ENCODE measurements around the gene H2BK1. TPM values are rescaled to one million over a fixed set of nuclear protein-coding genes. Genes with fewer than 3 reads are reported as not detected.

Gene H2BK1
- total and polyA plus RNA-seq, 2 of the 13 experiments (the other 11 are each of a cell fraction or from before 2014, with no cell fraction given) = not detected

- TF ChIP-seq MAFF (IDR thresholded peaks at IDR 0.05; ENCODE audit: low read depth, low read length) (peak; percentile 96), POLR2AphosphoS2 (IDR thresholded peaks at IDR 0.05; ENCODE audit: low read depth, low read length) (no peak), FOXP1 (IDR thresholded peaks at IDR 0.05) (no peak), FOXP1 (CRISPR knock-in tag; IDR thresholded peaks at IDR 0.05) (no peak), DPF2 (CRISPR knock-in tag; IDR thresholded peaks at IDR 0.05; ENCODE audit: borderline replicate concordance, low read depth) (no peak), ZBTB2 (CRISPR knock-in tag; IDR thresholded peaks at IDR 0.05; ENCODE audit: low read depth) (no peak), MAFK (conservative IDR thresholded peaks at IDR 0.05 in 1 of 2, IDR thresholded peaks at IDR 0.05 in 1 of 2; ENCODE audit: low read length in 2 of 2) (peak; percentile 92 to 97), ATRX (CRISPR knock-in tag; IDR thresholded peaks at IDR 0.05; ENCODE audit: borderline replicate concordance) (no peak)
- Histone ChIP-seq H3K9me3 (ENCODE audit: low read length) (no peaks in the 10 kb centered on the region), H3K4me3 (replicated peaks in 1 of 3; ENCODE audit: insufficient read depth in 1 of 3, low read depth in 2 of 3, low read length in 3 of 3) (no peak overlapping the region), H3K9ac (ENCODE audit: insufficient read depth, low read depth, low read length) (no peak overlapping the region), H3K27me3 (ENCODE audit: control insufficient read depth in 1 of 2, insufficient read depth in 2 of 2, low read length in 2 of 2) (peaks cover 0 to 21% of the 10 kb centered on the region in 2 experiments; a peak in 3 of 5 replicates), H3K4me2 (ENCODE audit: low read depth, low read length) (no peak overlapping the region), H3K27ac (ENCODE audit: extremely low read length, insufficient read depth, low read length) (no peak overlapping the region), H3K36me3 (replicated peaks in 1 of 2; ENCODE audit: control insufficient read depth in 1 of 2, insufficient read depth in 2 of 2, low read length in 2 of 2) (peaks cover 15 to 29% of the 10 kb centered on the region in 2 experiments; a peak in 4 of 5 replicates), H3K4me1 (ENCODE audit: insufficient read depth, low read length) (no peaks in the 10 kb centered on the region), H2AFZ (ENCODE audit: low read length) (no peak overlapping the region), H3K79me2 (ENCODE audit: insufficient read depth, low read length) (no peaks in the 10 kb centered on the region), H4K20me1 (ENCODE audit: insufficient read depth, low read length) (no peaks in the 10 kb centered on the region)
- no peak for DNase-seq (ENCODE audit: low spot score)
- no peak for FAIRE-seq
- ChIA-PET POLR2A (no interaction called here), CTCF (ENCODE audit: low intra/inter-chr PET ratio, low total read pairs) (no interaction called here)
- intact Hi-C loops (cut with micrococcal nuclease; ENCODE audit: unreplicated experiment) (no loop called here), in situ Hi-C loops (cut with HindIII; ENCODE audit: extremely low pct_ligation_motif_present, low pct_unique_long_range_greater_than_20kb) (no loop called here)
- no TSS peak for BruUV-seq (replicated peaks)
- 93% methylated on average over 3 of the region's 3 CpGs for WGBS (ENCODE audit: low lambda C conversion rate)
- ATAC-seq = no peak
These were observed 976 bp upstream of the H2BK1 start for GRCh38 chr7:151211155-151211772.
